HepG2 (cell line): Measurements from ENCODE around the gene TMC4. TPM values are rescaled to one million over a fixed set of nuclear protein-coding genes. Genes with fewer than 3 reads are reported as not detected.

Experiments used
- BCL6 ChIP-seq: IDR thresholded peaks from 2 replicates; pipeline ENCODE4 v1.6.1; 2016; ENCODE audit warnings: missing genetic modification reagents, missing compliant biosample characterization
- GTF3A ChIP-seq: sonication (generic); formaldehyde crosslinking; conservative IDR thresholded peaks from 2 replicates; pipeline ENCODE4 v1.4.0; 2020; ENCODE audit warnings: mild to moderate bottlenecking, missing genetic modification reagents
- HES4 ChIP-seq: sonication (generic); formaldehyde crosslinking; IDR thresholded peaks from 2 replicates; pipeline ENCODE4 v1.9.0; 2021; ENCODE audit warnings: mild to moderate bottlenecking, missing genetic modification reagents, borderline replicate concordance
- HNF1A ChIP-seq, 2 experiments: sonication (generic) in 1 of 2; formaldehyde crosslinking in 1 of 2; IDR thresholded peaks; 2 replicates each; pipeline versions ENCODE4 v1.4.0 to v1.6.1; 2016 to 2020; ENCODE audit warnings: borderline replicate concordance in 1 of 2, low read depth in 1 of 2, mild to moderate bottlenecking in 1 of 2, missing genetic modification reagents in 1 of 2
- HOXA3 ChIP-seq: sonication (generic); formaldehyde crosslinking; IDR thresholded peaks from 2 replicates; pipeline ENCODE4 v1.5.0; 2020; ENCODE audit warnings: missing genetic modification reagents
- KLF16 ChIP-seq, 2 experiments: sonication (generic) in 1 of 2; formaldehyde crosslinking in 1 of 2; IDR thresholded peaks; 2 replicates each; pipeline versions ENCODE4 v1.6.1 to v1.8.0; 2016 to 2023; ENCODE audit warnings: missing genetic modification reagents in 2 of 2, missing compliant biosample characterization in 1 of 2
- NR2F6 ChIP-seq, 2 experiments: IDR thresholded peaks; 2 replicates each; pipeline ENCODE4 v1.6.1; 2016; ENCODE audit warnings: antibody characterized with exemption in 1 of 2, mild to moderate bottlenecking in 1 of 2
- PHF5A ChIP-seq: IDR thresholded peaks from one replicate; pipeline ENCODE4 v1.6.1; 2018; ENCODE audit warnings: low read depth, missing genetic modification reagents; ENCODE audit not compliant: unreplicated experiment
- POGZ ChIP-seq: sonication (generic); formaldehyde crosslinking; IDR thresholded peaks from 2 replicates; pipeline ENCODE4 v1.4.0; 2020; ENCODE audit warnings: mild to moderate bottlenecking, missing genetic modification reagents
- SOX13 ChIP-seq, 3 experiments: fragments of 450-650 bp in 1 of 3; sonication (generic) in 1 of 3; formaldehyde crosslinking in 1 of 3; IDR thresholded peaks in 2 of 3; conservative IDR thresholded peaks in 1 of 3; 2 replicates each; pipeline versions ENCODE4 v1.5.0 to v1.6.1; 2016 to 2020; ENCODE audit warnings: antibody characterized with exemption in 1 of 3, mild to moderate bottlenecking in 1 of 3, missing compliant biosample characterization in 1 of 3, missing genetic modification reagents in 1 of 3, moderate library complexity in 1 of 3
- TBX2 ChIP-seq: sonication (generic); formaldehyde crosslinking; IDR thresholded peaks from 2 replicates; pipeline ENCODE4 v1.5.0; 2020; ENCODE audit warnings: missing genetic modification reagents, mild to moderate bottlenecking, borderline replicate concordance
- ZNF562 ChIP-seq: sonication (generic); formaldehyde crosslinking; IDR thresholded peaks from 2 replicates; pipeline ENCODE4 v1.8.0; 2022; ENCODE audit warnings: missing genetic modification reagents, borderline replicate concordance
- polyA plus RNA-seq, 8 experiments: library from polyadenylated mRNA; depleted of rRNA in 3 of 8; stranded (reverse) in 7 of 8; unstranded in 1 of 8; fragments of >200 nt; fragmentation: Illumina TruSeq in 4 of 8; extraction: Trizol in 4 of 8; gene quantifications; 2 replicates each; pipeline versions ENCODE4 v1.2.1 to v1.2.3, GENCODE V29; 2011 to 2016; ENCODE audit warnings: low read depth in 4 of 8, missing spikeins in 1 of 8, mixed read lengths in 1 of 8; ENCODE audit not compliant: insufficient read depth in 1 of 8
- total RNA-seq, 5 experiments: library from RNA; depleted of rRNA; stranded (reverse); fragments of >200 nt; fragmentation: Illumina TruSeq; extraction: Trizol; gene quantifications; 2 replicates each; pipeline ENCODE4 v1.2.3, GENCODE V29; 2016; ENCODE audit warnings: low read depth in 1 of 5
- TF ChIP-seq, protein P1 (sequence below): sonication (generic); formaldehyde crosslinking; IDR thresholded peaks from 2 replicates; pipeline ENCODE4 v1.4.0; 2020; ENCODE audit warnings: missing genetic modification reagents
- TF ChIP-seq, protein P2 (sequence below): sonication (generic); formaldehyde crosslinking; IDR thresholded peaks from 2 replicates; pipeline ENCODE4 v1.5.1; 2020; ENCODE audit warnings: mild to moderate bottlenecking, missing genetic modification reagents

Gene TMC4
- total and polyA plus RNA-seq, 2 of the 13 experiments (the other 11 are each of a cell fraction or from before 2014, with no cell fraction given), result 0.13 to 0.24 TPM

DNA sequence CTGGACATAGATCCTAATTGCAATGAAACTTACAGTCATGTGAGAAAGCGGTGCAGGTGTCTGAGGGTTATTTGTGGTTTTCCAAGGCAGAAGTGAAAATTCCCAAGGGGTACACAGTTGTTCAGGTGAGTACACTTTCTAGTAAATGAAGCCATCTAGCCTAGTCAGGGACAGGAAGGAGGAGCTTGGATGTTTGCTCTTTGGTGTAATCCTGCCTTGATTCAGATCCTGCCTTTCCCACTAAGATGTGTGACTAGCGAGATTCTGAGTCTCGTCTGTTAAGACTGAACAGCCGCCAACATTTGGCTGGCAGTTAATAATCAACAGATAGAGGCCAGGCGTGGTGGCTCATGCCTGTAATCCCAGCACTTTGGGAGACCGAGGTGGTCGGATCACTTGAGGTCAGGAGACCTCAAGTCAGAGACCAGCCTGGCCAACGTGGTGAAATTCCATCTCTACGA is 30.2 kb upstream of the TMC4 start (continued):
- peak; percentile 77 for TF ChIP-seq HNF1A (IDR thresholded peaks at IDR 0.05; ENCODE audit: low read depth)
- TF ChIP-seq HNF1A (CRISPR knock-in tag; IDR thresholded peaks at IDR 0.05; ENCODE audit: borderline replicate concordance), result peak; percentile 81
- peak; percentile 32; the same call in 1 of the 2 replicates for TF ChIP-seq TBX2 (CRISPR knock-in tag)
- TF ChIP-seq KLF16 (CRISPR knock-in tag; IDR thresholded peaks at IDR 0.05), result 0 out of 4 replicates have a peak, but pooled peaks of 1 of the 2 experiments have one; percentile 22
- no peak for TF ChIP-seq SOX13 (IDR thresholded peaks at IDR 0.05)
- TF ChIP-seq SOX13 (CRISPR knock-in tag; conservative IDR thresholded peaks at IDR 0.05 in 1 of 2, IDR thresholded peaks at IDR 0.05 in 1 of 2), result peak in 1 of 2 experiments; percentile 24; a peak in 1 of 4 replicates
- TF ChIP-seq PHF5A (CRISPR knock-in tag), result peak; percentile 48
- no peak for TF ChIP-seq ZNF562 (CRISPR knock-in tag)
- no peak for TF ChIP-seq NR2F6 (IDR thresholded peaks at IDR 0.05)
- TF ChIP-seq NR2F6 (CRISPR knock-in tag; IDR thresholded peaks at IDR 0.05), result peak; percentile 23; the same call in 1 of the 2 replicates
- TF ChIP-seq HES4 (CRISPR knock-in tag), result no peak
- TF ChIP-seq POGZ (CRISPR knock-in tag), result no peak
- TF ChIP-seq, protein P1, sequence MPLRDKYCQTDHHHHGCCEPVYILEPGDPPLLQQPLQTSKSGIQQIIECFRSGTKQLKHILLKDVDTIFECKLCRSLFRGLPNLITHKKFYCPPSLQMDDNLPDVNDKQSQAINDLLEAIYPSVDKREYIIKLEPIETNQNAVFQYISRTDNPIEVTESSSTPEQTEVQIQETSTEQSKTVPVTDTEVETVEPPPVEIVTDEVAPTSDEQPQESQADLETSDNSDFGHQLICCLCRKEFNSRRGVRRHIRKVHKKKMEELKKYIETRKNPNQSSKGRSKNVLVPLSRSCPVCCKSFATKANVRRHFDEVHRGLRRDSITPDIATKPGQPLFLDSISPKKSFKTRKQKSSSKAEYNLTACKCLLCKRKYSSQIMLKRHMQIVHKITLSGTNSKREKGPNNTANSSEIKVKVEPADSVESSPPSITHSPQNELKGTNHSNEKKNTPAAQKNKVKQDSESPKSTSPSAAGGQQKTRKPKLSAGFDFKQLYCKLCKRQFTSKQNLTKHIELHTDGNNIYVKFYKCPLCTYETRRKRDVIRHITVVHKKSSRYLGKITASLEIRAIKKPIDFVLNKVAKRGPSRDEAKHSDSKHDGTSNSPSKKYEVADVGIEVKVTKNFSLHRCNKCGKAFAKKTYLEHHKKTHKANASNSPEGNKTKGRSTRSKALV (CRISPR knock-in tag), result 0 out of 2 replicates have a peak, but pooled peaks have one; percentile 20
- peak; percentile 94 for TF ChIP-seq BCL6 (CRISPR knock-in tag)
- 0 out of 2 replicates have a peak, but pooled peaks have one; percentile 26 for TF ChIP-seq HOXA3 (CRISPR knock-in tag)
- TF ChIP-seq, protein P2, sequence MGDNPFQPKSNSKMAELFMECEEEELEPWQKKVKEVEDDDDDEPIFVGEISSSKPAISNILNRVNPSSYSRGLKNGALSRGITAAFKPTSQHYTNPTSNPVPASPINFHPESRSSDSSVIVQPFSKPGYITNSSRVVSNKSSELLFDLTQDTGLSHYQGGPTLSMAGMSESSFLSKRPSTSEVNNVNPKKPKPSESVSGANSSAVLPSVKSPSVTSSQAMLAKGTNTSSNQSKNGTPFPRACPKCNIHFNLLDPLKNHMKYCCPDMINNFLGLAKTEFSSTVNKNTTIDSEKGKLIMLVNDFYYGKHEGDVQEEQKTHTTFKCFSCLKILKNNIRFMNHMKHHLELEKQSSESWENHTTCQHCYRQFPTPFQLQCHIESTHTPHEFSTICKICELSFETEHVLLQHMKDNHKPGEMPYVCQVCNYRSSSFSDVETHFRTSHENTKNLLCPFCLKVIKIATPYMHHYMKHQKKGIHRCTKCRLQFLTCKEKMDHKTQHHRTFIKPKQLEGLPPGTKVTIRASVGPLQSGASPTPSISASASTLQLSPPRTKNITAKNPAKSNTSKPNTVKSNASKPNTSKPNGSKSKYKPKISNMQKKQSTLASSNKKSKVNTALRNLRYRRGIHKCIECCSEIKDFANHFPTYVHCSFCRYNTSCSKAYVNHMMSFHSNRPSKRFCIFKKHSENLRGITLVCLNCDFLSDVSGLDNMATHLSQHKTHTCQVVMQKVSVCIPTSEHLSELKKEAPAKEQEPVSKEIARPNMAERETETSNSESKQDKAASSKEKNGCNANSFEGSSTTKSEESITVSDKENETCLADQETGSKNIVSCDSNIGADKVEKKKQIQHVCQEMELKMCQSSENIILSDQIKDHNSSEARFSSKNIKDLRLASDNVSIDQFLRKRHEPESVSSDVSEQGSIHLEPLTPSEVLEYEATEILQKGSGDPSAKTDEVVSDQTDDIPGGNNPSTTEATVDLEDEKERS, result no peak
- no peak for TF ChIP-seq GTF3A (CRISPR knock-in tag)
